ENCODE data around the gene CTTNBP2NL.
"Not testable (repeated sequence)": the region's sequence is repeated elsewhere in the genome, so short reads cannot be mapped to it uniquely, and the experiment has no call there.

CTTNBP2NL gene

GRCh38 chr1:112462953-112463279, 66.9 kb downstream of the CTTNBP2NL start:
- no peak for TF ChIP-seq CTCF (IDR thresholded peaks at IDR 0.05; ENCODE audit: insufficient read depth, low read depth, low read length, missing control alignments)
- no peak for DNase-seq (ENCODE audit: low read depth)
- H3K4me3 ChIP-seq (ENCODE audit: low read depth, low read length), result no peak overlapping the region

- H3K4me3 ChIP-seq (ENCODE audit: low read depth, low read length), result no peak overlapping the region
- no peak for TF ChIP-seq CTCF (IDR thresholded peaks at IDR 0.05; ENCODE audit: insufficient read depth, low read depth, low read length, missing control alignments)
- no peak for DNase-seq (ENCODE audit: low read depth)
These were observed 68.5 kb downstream of the CTTNBP2NL start for GRCh38 chr1:112464501-112464900.

GRCh38 chr1:112465122-112465521, 69.1 kb downstream of the CTTNBP2NL start:
- no peak for TF ChIP-seq CTCF (IDR thresholded peaks at IDR 0.05; ENCODE audit: insufficient read depth, low read depth, low read length, missing control alignments)
- DNase-seq (ENCODE audit: low read depth), result no peak
- no peak overlapping the region for H3K4me3 ChIP-seq (ENCODE audit: low read depth, low read length)

- H3K4me3 ChIP-seq (ENCODE audit: low read depth, low read length), result peak overlapping the region; percentile 50
- TF ChIP-seq CTCF (IDR thresholded peaks at IDR 0.05; ENCODE audit: insufficient read depth, low read depth, low read length, missing control alignments), result peak; percentile 83
- peak; percentile 97 for DNase-seq (ENCODE audit: low read depth)
These were observed 70.2 kb downstream of the CTTNBP2NL start for GRCh38 chr1:112466078-112466660.

- DNase-seq (ENCODE audit: low read depth); H3K4me3 ChIP-seq (ENCODE audit: low read depth, low read length): not testable (repeated sequence)
These were observed 74.3 kb downstream of the CTTNBP2NL start for GRCh38 chr1:112470324-112470723.

GRCh38 chr1:112470966-112471365, 75.0 kb downstream of the CTTNBP2NL start:
- DNase-seq (ENCODE audit: low read depth), result no peak
- H3K4me3 ChIP-seq (ENCODE audit: low read depth, low read length), result no peak overlapping the region
- TF ChIP-seq CTCF (IDR thresholded peaks at IDR 0.05; ENCODE audit: insufficient read depth, low read depth, low read length, missing control alignments), result no peak

GRCh38 chr1:112472142-112472541, 76.1 kb downstream of the CTTNBP2NL start:
- DNase-seq (ENCODE audit: low read depth), result no peak

More at GRCh38 chr1:112472142-112472541, 76.1 kb downstream of the CTTNBP2NL start:
- H3K4me3 ChIP-seq (ENCODE audit: low read depth, low read length), result no peak overlapping the region
- TF ChIP-seq CTCF (IDR thresholded peaks at IDR 0.05; ENCODE audit: insufficient read depth, low read depth, low read length, missing control alignments), result no peak

Data from GM12865 (cell line).